Mesodermal cell (in vitro differentiated cells): ENCODE data around the gene HOATZ.

Experiments
- H3K27ac ChIP-seq: 2 replicates; pipeline ENCODE4 v1.7.0; 2013; ENCODE audit warnings: mild to moderate bottlenecking, low read depth, low read length, moderate library complexity; ENCODE audit not compliant: severe bottlenecking
- H3K36me3 ChIP-seq: 2 replicates; pipeline ENCODE4 v1.7.1; 2013; ENCODE audit warnings: mild to moderate bottlenecking, low read length, moderate library complexity; ENCODE audit not compliant: control insufficient read depth, insufficient read depth
- H3K4me1 ChIP-seq: one replicate; pipeline ENCODE4 v1.7.1; 2013; ENCODE audit warnings: mild to moderate bottlenecking, low read length; ENCODE audit not compliant: insufficient read depth, control insufficient read depth, poor library complexity, severe bottlenecking
- H3K4me3 ChIP-seq: 2 replicates; pipeline ENCODE4 v1.7.0; 2013; ENCODE audit warnings: low read length, control low read depth, mild to moderate bottlenecking; ENCODE audit not compliant: insufficient read depth, poor library complexity, severe bottlenecking; ENCODE audit errors: extremely low read depth
- H3K9me3 ChIP-seq: 2 replicates; pipeline ENCODE4 v1.7.1; 2013; ENCODE audit warnings: mild to moderate bottlenecking, low read length, moderate library complexity; ENCODE audit not compliant: control insufficient read depth
- WGBS, 2 experiments: methylation state at CpG; one replicate each; pipeline ENCODE4 v1.1.5; 2013; ENCODE audit warnings: missing lambda C conversion rate in 2 of 2; ENCODE audit not compliant: insufficient coverage in 2 of 2; 5-methylcytosine and 5-hydroxymethylcytosine counted together

Gene HOATZ

DNA sequence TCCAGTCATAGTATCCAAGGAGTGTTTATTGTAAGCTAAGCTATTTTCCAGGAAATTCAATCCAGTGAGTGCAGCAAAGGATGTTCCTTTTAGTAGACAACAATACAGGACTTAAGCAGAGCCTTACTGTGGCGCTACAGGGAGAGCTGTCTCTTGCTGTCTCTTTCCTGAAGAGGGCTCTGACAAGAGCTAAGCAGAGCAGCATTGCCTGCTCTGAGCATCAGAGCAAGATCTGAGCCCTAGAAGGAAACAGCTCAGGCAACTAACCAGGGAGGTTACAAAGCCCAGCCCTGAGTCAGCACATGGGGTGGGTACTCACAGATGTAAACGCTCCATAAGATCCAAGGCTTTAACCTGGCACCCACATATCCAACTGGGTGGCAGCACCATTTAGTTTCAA is 33.9 kb downstream of the HOATZ start:
- Histone ChIP-seq H3K9me3 (no peaks in the 10 kb centered on the region), H3K27ac (no peak overlapping the region), H3K4me3 (no peak overlapping the region), H3K36me3 (peaks cover 52% of the 10 kb centered on the region), H3K4me1 (peaks cover 5% of the 10 kb centered on the region)
- 92 to 100% methylated on average over 1 to 2 of the region's 2 CpGs for WGBS, 2 experiments

DNA sequence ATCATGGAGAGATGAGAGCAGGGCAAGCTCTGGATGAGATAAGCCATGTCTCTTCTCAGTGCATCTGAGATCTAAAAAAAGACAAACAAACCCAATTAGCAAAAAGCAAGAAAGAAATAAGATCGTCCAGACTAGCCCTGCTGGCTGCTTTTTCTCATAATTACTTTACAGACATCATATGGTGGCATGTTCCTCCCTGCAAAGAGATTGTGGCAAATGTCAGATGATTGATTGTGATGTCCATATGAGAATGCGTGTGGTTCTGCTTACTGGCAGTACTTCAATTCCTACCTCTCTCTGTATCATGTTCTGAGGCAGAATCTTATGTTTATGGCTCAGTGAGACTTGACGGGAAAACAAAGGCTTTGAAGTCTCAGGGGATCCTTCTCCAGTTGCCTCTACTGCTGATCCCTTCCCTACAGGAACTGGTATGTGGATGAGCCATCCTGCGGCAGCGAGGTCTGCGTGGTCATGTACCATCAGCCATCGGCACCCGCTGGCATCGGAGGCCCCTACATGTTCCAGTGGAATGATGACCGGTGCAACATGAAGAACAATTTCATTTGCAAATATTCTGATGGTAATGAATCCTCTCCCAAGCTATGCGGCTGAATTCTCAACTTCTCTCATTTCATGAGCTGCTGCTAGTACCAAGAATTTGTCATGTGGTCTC is 34.8 kb downstream of the HOATZ start:
- Histone ChIP-seq H3K9me3 (no peaks in the 10 kb centered on the region), H3K36me3 (peaks cover 44% of the 10 kb centered on the region), H3K27ac (no peak overlapping the region), H3K4me3 (no peak overlapping the region), H3K4me1 (peaks cover 5% of the 10 kb centered on the region)
- WGBS, 2 experiments: 72 to 85% methylated on average over 4 to 9 of the region's 11 CpGs

DNA sequence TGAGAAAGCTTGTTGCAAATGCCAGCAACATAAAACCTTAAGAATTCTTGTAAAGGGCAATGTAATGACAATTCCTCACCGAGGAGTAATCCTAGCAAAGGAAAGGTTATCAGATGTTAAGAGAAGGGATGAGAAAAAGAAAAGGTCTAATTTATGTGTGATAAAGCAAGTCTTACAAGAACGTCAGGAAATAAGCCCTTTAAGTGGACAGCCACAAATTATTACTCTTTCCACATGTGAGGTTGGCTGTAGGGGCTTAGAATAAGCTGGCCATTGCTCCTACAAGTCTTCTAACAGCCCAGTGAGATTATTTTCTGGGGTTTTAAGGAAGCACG is 35.3 kb downstream of the HOATZ start:
- Histone ChIP-seq H3K4me3 (no peak overlapping the region), H3K9me3 (no peaks in the 10 kb centered on the region), H3K4me1 (peaks cover 5% of the 10 kb centered on the region), H3K36me3 (peaks cover 45% of the 10 kb centered on the region), H3K27ac (no peak overlapping the region)
- WGBS, 2 experiments: 77 to 86% methylated on average over 1 to 2 of the region's 3 CpGs

DNA sequence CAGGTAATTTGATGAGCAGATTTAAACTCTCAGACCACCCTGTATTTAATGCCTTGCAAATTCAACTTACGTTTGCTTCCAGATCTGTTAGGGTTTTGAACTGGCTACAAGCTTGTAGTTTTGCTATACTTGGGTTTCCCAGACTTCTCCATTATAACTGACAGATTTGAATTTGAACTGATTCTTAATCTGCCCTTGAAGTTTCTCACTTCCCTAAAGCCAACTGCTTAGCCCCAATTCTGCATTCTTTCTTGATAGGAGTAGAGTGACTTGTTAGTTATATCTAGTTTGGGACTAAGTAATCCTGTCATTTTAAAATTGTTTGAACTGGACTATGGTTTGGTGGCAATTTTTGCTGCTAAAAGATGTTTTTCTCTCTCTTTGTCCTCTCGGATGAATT is 35.7 kb downstream of the HOATZ start:
- WGBS, 2 experiments: 88 to 90% methylated on average over 1 to 2 of the region's 2 CpGs
- Histone ChIP-seq H3K4me1 (peaks cover 5% of the 10 kb centered on the region), H3K4me3 (no peak overlapping the region), H3K36me3 (peaks cover 49% of the 10 kb centered on the region), H3K27ac (no peak overlapping the region), H3K9me3 (peaks cover 2% of the 10 kb centered on the region)

DNA sequence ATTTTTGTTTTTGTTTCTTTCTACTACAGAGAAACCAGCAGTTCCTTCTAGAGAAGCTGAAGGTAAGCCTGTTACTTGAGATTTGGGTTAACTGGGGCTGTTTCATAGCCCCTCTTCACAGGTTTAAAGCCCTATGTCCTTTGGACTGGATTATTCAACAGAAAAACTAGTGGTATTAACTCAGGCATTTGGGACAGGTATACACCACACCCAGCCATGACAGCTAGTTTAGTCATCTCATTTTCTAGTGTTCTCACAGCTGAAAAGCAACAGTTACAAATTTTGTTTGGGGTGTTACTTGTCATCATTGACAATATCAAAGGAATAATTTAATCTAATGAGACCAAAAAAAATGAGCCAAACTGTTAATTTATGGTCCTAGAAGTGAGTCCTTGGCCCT is 40.0 kb downstream of the HOATZ start:
- H3K9me3 ChIP-seq: peaks cover 14% of the 10 kb centered on the region
- H3K4me1 ChIP-seq: no peaks in the 10 kb centered on the region
- no peak overlapping the region for H3K27ac ChIP-seq
- H3K36me3 ChIP-seq: peaks cover 48% of the 10 kb centered on the region
- H3K4me3 ChIP-seq: no peak overlapping the region

DNA sequence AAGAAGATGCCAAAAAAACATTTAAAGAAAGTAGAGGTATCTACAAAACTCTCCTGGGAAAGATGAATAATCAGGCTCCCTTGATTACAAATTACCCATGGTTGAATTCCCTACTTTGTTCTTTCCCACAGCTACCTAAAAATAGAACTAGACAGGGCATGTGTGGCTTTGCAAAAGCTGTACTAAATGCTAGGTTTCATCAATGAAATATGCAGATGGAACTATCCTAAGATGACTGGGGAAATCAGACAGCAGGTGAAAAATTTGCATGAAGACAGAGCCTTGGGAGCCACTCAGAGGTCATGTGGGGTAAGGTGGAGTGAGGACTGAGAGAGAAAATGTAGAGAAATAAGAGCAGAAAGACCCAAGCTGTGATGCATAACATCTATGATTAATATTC is 40.7 kb downstream of the HOATZ start:
- Histone ChIP-seq H3K4me3 (no peak overlapping the region), H3K9me3 (peaks cover 14% of the 10 kb centered on the region), H3K36me3 (peaks cover 52% of the 10 kb centered on the region), H3K27ac (no peak overlapping the region), H3K4me1 (no peaks in the 10 kb centered on the region)

DNA sequence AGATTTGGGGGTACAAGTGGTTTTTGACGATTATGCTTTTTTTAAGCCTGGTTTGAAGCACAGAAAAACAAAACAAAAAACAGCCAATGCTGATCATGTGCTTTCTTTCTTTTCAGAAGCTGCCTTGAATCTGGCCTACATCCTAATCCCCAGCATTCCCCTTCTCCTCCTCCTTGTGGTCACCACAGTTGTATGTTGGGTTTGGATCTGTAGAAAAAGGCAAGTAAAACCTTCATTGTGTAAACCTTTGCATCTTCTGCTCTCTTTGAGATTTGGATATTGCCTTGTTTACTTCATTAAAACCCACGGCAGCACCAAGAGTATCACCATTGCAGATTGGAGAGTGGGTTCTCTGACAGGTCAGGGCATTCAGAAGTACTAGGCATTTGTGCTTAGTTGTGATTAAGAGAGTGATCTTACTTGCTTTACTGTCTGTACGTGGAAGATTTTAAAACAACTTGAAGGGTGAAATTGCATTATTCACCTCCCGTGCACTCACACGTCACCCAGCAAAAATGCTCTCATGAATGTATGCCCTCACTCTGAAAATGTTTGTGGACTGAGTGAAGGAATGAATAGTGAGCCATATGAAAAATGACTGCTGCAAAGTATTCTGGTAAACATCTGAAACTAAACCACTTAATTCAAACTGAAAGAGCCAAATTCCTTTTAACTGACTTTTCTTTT is 43.0 kb downstream of the HOATZ start:
- H3K4me1 ChIP-seq: peaks cover 18% of the 10 kb centered on the region
- H3K36me3 ChIP-seq: peaks cover 54% of the 10 kb centered on the region
- H3K4me3 ChIP-seq: no peak overlapping the region
- 100% methylated on average over 3 of the region's 5 CpGs; no CpG with 5 or more reads in 1 of the 2 experiments for WGBS, 2 experiments
- H3K9me3 ChIP-seq: peaks cover 14% of the 10 kb centered on the region
- H3K27ac ChIP-seq: no peak overlapping the region

DNA sequence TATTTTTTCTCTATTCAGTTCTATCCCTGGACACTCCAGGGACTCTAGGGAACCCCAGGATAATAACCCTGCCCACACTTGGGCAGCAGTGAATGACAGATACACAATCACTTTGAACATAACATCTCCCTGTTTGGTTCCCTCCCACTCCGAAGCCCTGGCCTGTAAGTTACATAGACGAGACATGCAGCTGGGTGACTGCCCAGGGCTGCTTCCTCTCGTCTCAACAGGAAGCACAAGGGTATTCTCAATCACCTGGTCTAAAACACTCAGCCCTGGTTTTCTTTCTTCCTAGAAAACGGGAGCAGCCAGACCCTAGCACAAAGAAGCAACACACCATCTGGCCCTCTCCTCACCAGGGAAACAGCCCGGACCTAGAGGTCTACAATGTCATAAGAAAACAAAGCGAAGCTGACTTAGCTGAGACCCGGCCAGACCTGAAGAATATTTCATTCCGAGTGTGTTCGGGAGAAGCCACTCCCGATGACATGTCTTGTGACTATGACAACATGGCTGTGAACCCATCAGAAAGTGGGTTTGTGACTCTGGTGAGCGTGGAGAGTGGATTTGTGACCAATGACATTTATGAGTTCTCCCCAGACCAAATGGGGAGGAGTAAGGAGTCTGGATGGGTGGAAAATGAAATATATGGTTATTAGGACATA is 45.4 kb downstream of the HOATZ start:
- H3K4me3 ChIP-seq: no peak overlapping the region
- peaks cover 24% of the 10 kb centered on the region for H3K4me1 ChIP-seq
- WGBS, 2 experiments: 89 to 93% methylated on average over 11 of the region's 11 CpGs
- H3K36me3 ChIP-seq: peaks cover 50% of the 10 kb centered on the region
- no peak overlapping the region for H3K27ac ChIP-seq
- H3K9me3 ChIP-seq: peaks cover 14% of the 10 kb centered on the region

DNA sequence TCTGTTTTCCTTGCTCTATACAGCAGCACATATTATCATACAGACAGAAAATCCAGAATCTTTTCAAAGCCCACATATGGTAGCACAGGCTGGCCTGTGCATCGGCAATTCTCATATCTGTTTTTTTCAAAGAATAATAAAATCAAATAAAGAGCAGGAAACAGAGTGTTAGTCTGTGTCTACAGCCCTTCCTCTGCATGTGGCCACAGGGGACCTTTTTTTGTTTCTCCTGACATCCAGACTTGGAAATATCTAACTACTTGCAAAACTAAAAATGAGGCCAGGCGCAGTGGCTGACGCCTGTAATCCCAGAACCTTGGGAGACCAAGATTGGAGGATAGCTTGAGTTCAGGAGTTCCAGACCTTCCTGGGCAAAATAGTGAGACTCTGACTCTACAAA is 46.2 kb downstream of the HOATZ start:
- WGBS, 2 experiments: 80% methylated on average over 1 of the region's 3 CpGs; no CpG with 5 or more reads in 1 of the 2 experiments
- H3K4me3 ChIP-seq: no peak overlapping the region

DNA sequence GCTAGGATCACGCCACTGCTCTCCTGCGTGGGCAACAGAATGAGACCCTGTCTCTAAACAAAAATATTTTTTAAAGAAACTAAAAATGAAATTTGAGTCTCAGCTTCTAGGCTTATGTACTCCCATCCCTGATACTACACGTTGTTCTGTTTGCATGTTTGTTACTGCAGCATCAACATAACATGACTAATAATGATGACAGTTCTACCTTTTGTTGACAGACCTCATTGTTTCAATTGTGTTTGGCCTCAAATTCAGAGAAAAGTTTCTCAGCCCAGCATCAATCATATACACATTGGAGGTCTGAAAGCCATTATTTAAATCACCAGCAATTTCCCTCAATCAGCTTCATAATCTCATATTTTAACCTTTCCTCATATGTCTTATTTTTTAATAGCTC is 46.7 kb downstream of the HOATZ start:
- Histone ChIP-seq H3K4me1 (peaks cover 24% of the 10 kb centered on the region), H3K36me3 (peaks cover 36% of the 10 kb centered on the region), H3K9me3 (peaks cover 4% of the 10 kb centered on the region), H3K27ac (no peak overlapping the region), H3K4me3 (no peak overlapping the region)
- WGBS, 2 experiments: 70 to 100% methylated on average over 1 of the region's 3 CpGs

More for the DNA sequence above, 46.2 kb downstream of the HOATZ start:
- H3K4me1 ChIP-seq: peaks cover 24% of the 10 kb centered on the region
- peaks cover 41% of the 10 kb centered on the region for H3K36me3 ChIP-seq
- H3K9me3 ChIP-seq: peaks cover 8% of the 10 kb centered on the region
- no peak overlapping the region for H3K27ac ChIP-seq

DNA sequence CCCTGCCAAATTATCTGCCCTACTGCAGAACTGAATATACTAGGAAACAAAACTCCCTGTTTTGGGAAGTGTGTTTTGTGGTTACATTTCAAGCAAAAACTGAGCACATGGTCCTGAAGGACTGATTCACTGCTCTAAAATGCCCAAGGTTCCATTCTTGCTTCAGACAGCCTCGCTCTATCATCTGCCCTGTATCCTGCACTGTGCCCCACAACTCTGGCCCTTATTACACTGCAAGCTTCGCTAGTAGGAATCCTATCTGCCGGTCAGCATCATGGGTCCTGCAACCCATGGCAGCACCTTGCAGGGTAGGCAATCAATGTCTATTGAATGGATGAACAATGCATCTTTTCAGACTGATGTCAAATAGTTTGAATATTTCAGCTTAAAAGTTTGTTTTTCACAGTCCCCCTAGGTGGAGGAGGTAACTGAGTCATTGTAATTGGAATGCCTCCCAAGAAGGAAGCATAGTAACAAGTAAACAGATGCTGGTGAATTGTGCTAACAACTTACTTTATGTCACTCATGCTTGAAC is 47.3 kb downstream of the HOATZ start:
- H3K36me3 ChIP-seq: peaks cover 30% of the 10 kb centered on the region
- H3K9me3 ChIP-seq: no peaks in the 10 kb centered on the region
- 53 to 61% methylated on average over 2 of the region's 3 CpGs for WGBS, 2 experiments
- peaks cover 24% of the 10 kb centered on the region for H3K4me1 ChIP-seq
- H3K27ac ChIP-seq: peak overlapping the region; percentile 62
- H3K4me3 ChIP-seq: no peak overlapping the region
